ENCODE data around the gene TXNRD2. TPM values are rescaled to one million over a fixed set of nuclear protein-coding genes. Genes with fewer than 3 reads are reported as not detected.

The TXNRD2 gene
- total RNA-seq, 1 donor from 2014 or later, result 13.6 TPM

- no peaks in the 10 kb centered on the region for H3K27me3 ChIP-seq (ENCODE audit: control insufficient read depth in 3 of 3, insufficient read depth in 3 of 3, low read length in 3 of 3)
- no peak overlapping the region for H3K27ac ChIP-seq (ENCODE audit: low read depth, low read length)
- H3K9me3 ChIP-seq (ENCODE audit: control insufficient read depth in 3 of 3, low read length in 3 of 3), result no peaks in the 10 kb centered on the region
- peaks cover 43 to 63% (median 58%) of the 10 kb centered on the region in 3 donors for H3K36me3 ChIP-seq (ENCODE audit: control insufficient read depth in 3 of 3, insufficient read depth in 3 of 3, low read length in 3 of 3)
- peaks cover 10 to 25% (median 23%) of the 10 kb centered on the region in 3 donors for H3K4me1 ChIP-seq (ENCODE audit: control insufficient read depth in 3 of 3, insufficient read depth in 3 of 3, low read length in 3 of 3)
- H3K9ac ChIP-seq (ENCODE audit: low read depth in 1 of 3, low read length in 3 of 3), result no peak overlapping the region
- H3K4me3 ChIP-seq (ENCODE audit: low read length in 3 of 3), result no peak overlapping the region
These were observed 31.3 kb upstream of the TXNRD2 start for GRCh38 chr22:19972652-19973550.

GRCh38 chr22:19972251-19972650 lies 30.6 kb upstream of the TXNRD2 start:
- H3K27me3 ChIP-seq (ENCODE audit: control insufficient read depth in 3 of 3, insufficient read depth in 3 of 3, low read length in 3 of 3), result no peaks in the 10 kb centered on the region
- peaks cover 47 to 59% (median 58%) of the 10 kb centered on the region in 3 donors for H3K36me3 ChIP-seq (ENCODE audit: control insufficient read depth in 3 of 3, insufficient read depth in 3 of 3, low read length in 3 of 3)
- H3K9ac ChIP-seq (ENCODE audit: low read depth in 1 of 3, low read length in 3 of 3), result no peak overlapping the region
- H3K4me1 ChIP-seq (ENCODE audit: control insufficient read depth in 3 of 3, insufficient read depth in 3 of 3, low read length in 3 of 3), result peaks cover 10 to 25% (median 23%) of the 10 kb centered on the region in 3 donors
- H3K27ac ChIP-seq (ENCODE audit: low read depth, low read length), result no peak overlapping the region
- no peak overlapping the region for H3K4me3 ChIP-seq (ENCODE audit: low read length in 3 of 3)
- H3K9me3 ChIP-seq (ENCODE audit: control insufficient read depth in 3 of 3, low read length in 3 of 3), result no peaks in the 10 kb centered on the region

GRCh38 chr22:19971276-19972124 lies 29.9 kb upstream of the TXNRD2 start:
- Histone ChIP-seq H3K36me3 (ENCODE audit: control insufficient read depth in 3 of 3, insufficient read depth in 3 of 3, low read length in 3 of 3) (peaks cover 50 to 61% (median 53%) of the 10 kb centered on the region in 3 donors), H3K27ac (ENCODE audit: low read depth, low read length) (no peak overlapping the region), H3K27me3 (ENCODE audit: control insufficient read depth in 3 of 3, insufficient read depth in 3 of 3, low read length in 3 of 3) (no peaks in the 10 kb centered on the region), H3K9ac (ENCODE audit: low read depth in 1 of 3, low read length in 3 of 3) (peak overlapping the region in 2 of 3 donors; percentile 3 to 51), H3K4me3 (ENCODE audit: low read length in 3 of 3) (no peak overlapping the region), H3K4me1 (ENCODE audit: control insufficient read depth in 3 of 3, insufficient read depth in 3 of 3, low read length in 3 of 3) (peaks cover 10 to 25% (median 23%) of the 10 kb centered on the region in 3 donors), H3K9me3 (ENCODE audit: control insufficient read depth in 3 of 3, low read length in 3 of 3) (no peaks in the 10 kb centered on the region)

GRCh38 chr22:19970479-19971275 lies 29.1 kb upstream of the TXNRD2 start:
- Histone ChIP-seq H3K9ac (ENCODE audit: low read depth in 1 of 3, low read length in 3 of 3) (peak overlapping the region in 2 of 3 donors; percentile 51 to 66), H3K36me3 (ENCODE audit: control insufficient read depth in 3 of 3, insufficient read depth in 3 of 3, low read length in 3 of 3) (peaks cover 52 to 61% (median 55%) of the 10 kb centered on the region in 3 donors), H3K27me3 (ENCODE audit: control insufficient read depth in 3 of 3, insufficient read depth in 3 of 3, low read length in 3 of 3) (no peaks in the 10 kb centered on the region), H3K4me3 (ENCODE audit: low read length in 3 of 3) (no peak overlapping the region), H3K9me3 (ENCODE audit: control insufficient read depth in 3 of 3, low read length in 3 of 3) (no peaks in the 10 kb centered on the region), H3K4me1 (ENCODE audit: control insufficient read depth in 3 of 3, insufficient read depth in 3 of 3, low read length in 3 of 3) (peaks cover 10 to 20% (median 18%) of the 10 kb centered on the region in 3 donors), H3K27ac (ENCODE audit: low read depth, low read length) (no peak overlapping the region)

GRCh38 chr22:19970031-19970478 lies 28.4 kb upstream of the TXNRD2 start:
- Histone ChIP-seq H3K27me3 (ENCODE audit: control insufficient read depth in 3 of 3, insufficient read depth in 3 of 3, low read length in 3 of 3) (no peaks in the 10 kb centered on the region), H3K4me3 (ENCODE audit: low read length in 3 of 3) (no peak overlapping the region), H3K9me3 (ENCODE audit: control insufficient read depth in 3 of 3, low read length in 3 of 3) (no peaks in the 10 kb centered on the region), H3K4me1 (ENCODE audit: control insufficient read depth in 3 of 3, insufficient read depth in 3 of 3, low read length in 3 of 3) (peaks cover 7 to 14% (median 13%) of the 10 kb centered on the region in 3 donors), H3K36me3 (ENCODE audit: control insufficient read depth in 3 of 3, insufficient read depth in 3 of 3, low read length in 3 of 3) (peaks cover 52 to 56% (median 56%) of the 10 kb centered on the region in 3 donors), H3K27ac (ENCODE audit: low read depth, low read length) (no peak overlapping the region), H3K9ac (ENCODE audit: low read depth in 1 of 3, low read length in 3 of 3) (peak overlapping the region in 1 of 3 donors; percentile 8)

- H3K4me1 ChIP-seq (ENCODE audit: control insufficient read depth in 3 of 3, insufficient read depth in 3 of 3, low read length in 3 of 3), result peaks cover 7 to 9% (median 9%) of the 10 kb centered on the region in 3 donors
- peaks cover 60 to 62% (median 60%) of the 10 kb centered on the region in 3 donors for H3K36me3 ChIP-seq (ENCODE audit: control insufficient read depth in 3 of 3, insufficient read depth in 3 of 3, low read length in 3 of 3)
- no peaks in the 10 kb centered on the region for H3K9me3 ChIP-seq (ENCODE audit: control insufficient read depth in 3 of 3, low read length in 3 of 3)
- H3K4me3 ChIP-seq (ENCODE audit: low read length in 3 of 3), result no peak overlapping the region
- H3K27me3 ChIP-seq (ENCODE audit: control insufficient read depth in 3 of 3, insufficient read depth in 3 of 3, low read length in 3 of 3), result no peaks in the 10 kb centered on the region
- no peak overlapping the region for H3K27ac ChIP-seq (ENCODE audit: low read depth, low read length)
- no peak overlapping the region for H3K9ac ChIP-seq (ENCODE audit: low read depth in 1 of 3, low read length in 3 of 3)
These were observed 27.7 kb upstream of the TXNRD2 start for GRCh38 chr22:19969141-19969928.

GRCh38 chr22:19968450-19968891 lies 26.9 kb upstream of the TXNRD2 start:
- Histone ChIP-seq H3K4me3 (ENCODE audit: low read length in 3 of 3) (no peak overlapping the region), H3K27ac (ENCODE audit: low read depth, low read length) (no peak overlapping the region), H3K4me1 (ENCODE audit: control insufficient read depth in 3 of 3, insufficient read depth in 3 of 3, low read length in 3 of 3) (peaks cover 7 to 9% (median 7%) of the 10 kb centered on the region in 3 donors), H3K9ac (ENCODE audit: low read depth in 1 of 3, low read length in 3 of 3) (no peak overlapping the region), H3K9me3 (ENCODE audit: control insufficient read depth in 3 of 3, low read length in 3 of 3) (no peaks in the 10 kb centered on the region), H3K36me3 (ENCODE audit: control insufficient read depth in 3 of 3, insufficient read depth in 3 of 3, low read length in 3 of 3) (peaks cover 61 to 68% (median 62%) of the 10 kb centered on the region in 3 donors), H3K27me3 (ENCODE audit: control insufficient read depth in 3 of 3, insufficient read depth in 3 of 3, low read length in 3 of 3) (no peaks in the 10 kb centered on the region)

- Histone ChIP-seq H3K4me3 (ENCODE audit: low read length in 3 of 3) (no peak overlapping the region), H3K4me1 (ENCODE audit: control insufficient read depth in 3 of 3, insufficient read depth in 3 of 3, low read length in 3 of 3) (peaks cover 7 to 9% (median 7%) of the 10 kb centered on the region in 3 donors), H3K9me3 (ENCODE audit: control insufficient read depth in 3 of 3, low read length in 3 of 3) (no peaks in the 10 kb centered on the region), H3K9ac (ENCODE audit: low read depth in 1 of 3, low read length in 3 of 3) (no peak overlapping the region), H3K27ac (ENCODE audit: low read depth, low read length) (no peak overlapping the region), H3K27me3 (ENCODE audit: control insufficient read depth in 3 of 3, insufficient read depth in 3 of 3, low read length in 3 of 3) (no peaks in the 10 kb centered on the region), H3K36me3 (ENCODE audit: control insufficient read depth in 3 of 3, insufficient read depth in 3 of 3, low read length in 3 of 3) (peaks cover 58 to 66% (median 63%) of the 10 kb centered on the region in 3 donors)
These were observed 26.3 kb upstream of the TXNRD2 start for GRCh38 chr22:19967850-19968449.

All from skeletal muscle tissue (tissue), 4 donors.